Mesodermal cell (in vitro differentiated cells): ENCODE results near the gene CEP162.
"Not testable (repeated sequence)": the region's sequence is repeated elsewhere in the genome, so short reads cannot be mapped to it uniquely, and the experiment has no call there.

ENCODE experiments used
- H3K27ac ChIP-seq: 2 replicates; pipeline ENCODE4 v1.7.0; 2013; ENCODE audit warnings: mild to moderate bottlenecking, low read depth, low read length, moderate library complexity; ENCODE audit not compliant: severe bottlenecking
- H3K36me3 ChIP-seq: 2 replicates; pipeline ENCODE4 v1.7.1; 2013; ENCODE audit warnings: mild to moderate bottlenecking, low read length, moderate library complexity; ENCODE audit not compliant: control insufficient read depth, insufficient read depth
- H3K4me1 ChIP-seq: one replicate; pipeline ENCODE4 v1.7.1; 2013; ENCODE audit warnings: mild to moderate bottlenecking, low read length; ENCODE audit not compliant: insufficient read depth, control insufficient read depth, poor library complexity, severe bottlenecking
- H3K4me3 ChIP-seq: 2 replicates; pipeline ENCODE4 v1.7.0; 2013; ENCODE audit warnings: low read length, control low read depth, mild to moderate bottlenecking; ENCODE audit not compliant: insufficient read depth, poor library complexity, severe bottlenecking; ENCODE audit errors: extremely low read depth
- H3K9me3 ChIP-seq: 2 replicates; pipeline ENCODE4 v1.7.1; 2013; ENCODE audit warnings: mild to moderate bottlenecking, low read length, moderate library complexity; ENCODE audit not compliant: control insufficient read depth
- WGBS, 2 experiments: methylation state at CpG; one replicate each; pipeline ENCODE4 v1.1.5; 2013; ENCODE audit warnings: missing lambda C conversion rate in 2 of 2; ENCODE audit not compliant: insufficient coverage in 2 of 2; 5-methylcytosine and 5-hydroxymethylcytosine counted together

Gene CEP162

GRCh38 chr6:84093441-84094435, 133.7 kb downstream of the CEP162 start:
- no peaks in the 10 kb centered on the region for H3K9me3 ChIP-seq
- WGBS, 2 experiments: 85% methylated on average over 2 of the region's 4 CpGs; no CpG with 5 or more reads in 1 of the 2 experiments
- no peaks in the 10 kb centered on the region for H3K36me3 ChIP-seq
- H3K4me1 ChIP-seq: no peaks in the 10 kb centered on the region
- H3K4me3 ChIP-seq: no peak overlapping the region
- no peak overlapping the region for H3K27ac ChIP-seq

GRCh38 chr6:84089552-84089951, 137.9 kb downstream of the CEP162 start:
- Histone ChIP-seq H3K36me3 (no peaks in the 10 kb centered on the region), H3K27ac (no peak overlapping the region), H3K4me3 (no peak overlapping the region), H3K9me3 (no peaks in the 10 kb centered on the region), H3K4me1 (peaks cover 3% of the 10 kb centered on the region)
- 92 to 100% methylated on average over 1 to 2 of the region's 3 CpGs for WGBS, 2 experiments

GRCh38 chr6:84089081-84089480, 138.4 kb downstream of the CEP162 start:
- WGBS, 2 experiments: 77 to 87% methylated on average over 3 to 4 of the region's 4 CpGs
- H3K4me1 ChIP-seq: peaks cover 3% of the 10 kb centered on the region

GRCh38 chr6:84086545-84087429, 140.7 kb downstream of the CEP162 start:
- H3K27ac ChIP-seq: no peak overlapping the region
- no peak overlapping the region for H3K4me3 ChIP-seq
- WGBS, 2 experiments: 70 to 86% methylated on average over 3 to 6 of the region's 6 CpGs
- H3K9me3 ChIP-seq: no peaks in the 10 kb centered on the region
- no peaks in the 10 kb centered on the region for H3K36me3 ChIP-seq
- peaks cover 9% of the 10 kb centered on the region for H3K4me1 ChIP-seq

More at GRCh38 chr6:84089081-84089480, 138.4 kb downstream of the CEP162 start:
- no peaks in the 10 kb centered on the region for H3K36me3 ChIP-seq
- H3K4me3 ChIP-seq: no peak overlapping the region
- no peak overlapping the region for H3K27ac ChIP-seq
- no peaks in the 10 kb centered on the region for H3K9me3 ChIP-seq

GRCh38 chr6:84086056-84086455, 141.4 kb downstream of the CEP162 start:
- H3K4me3 ChIP-seq: no peak overlapping the region
- no peak overlapping the region for H3K27ac ChIP-seq
- no peaks in the 10 kb centered on the region for H3K9me3 ChIP-seq
- H3K4me1 ChIP-seq: peaks cover 9% of the 10 kb centered on the region
- H3K36me3 ChIP-seq: no peaks in the 10 kb centered on the region
- WGBS, 2 experiments: no CpG with 5 or more reads among the region's 1 CpG

GRCh38 chr6:84084705-84085104, 142.7 kb downstream of the CEP162 start:
- H3K27ac ChIP-seq, H3K4me1 ChIP-seq, H3K9me3 ChIP-seq, H3K36me3 ChIP-seq, H3K4me3 ChIP-seq: not testable (repeated sequence)

GRCh38 chr6:84082689-84083265, 144.7 kb downstream of the CEP162 start:
- H3K4me3 ChIP-seq: no peak overlapping the region
- H3K27ac ChIP-seq: peak overlapping the region; percentile 74
- H3K9me3 ChIP-seq: no peaks in the 10 kb centered on the region
- 65 to 70% methylated on average over 11 of the region's 11 CpGs for WGBS, 2 experiments
- H3K36me3 ChIP-seq: no peaks in the 10 kb centered on the region
- peaks cover 9% of the 10 kb centered on the region for H3K4me1 ChIP-seq

GRCh38 chr6:84081222-84081621, 146.2 kb downstream of the CEP162 start:
- Histone ChIP-seq H3K4me3 (no peak overlapping the region), H3K9me3 (no peaks in the 10 kb centered on the region), H3K4me1 (peaks cover 5% of the 10 kb centered on the region), H3K27ac (no peak overlapping the region), H3K36me3 (no peaks in the 10 kb centered on the region)
- WGBS, 2 experiments: 86 to 100% methylated on average over 1 of the region's 2 CpGs

- no peaks in the 10 kb centered on the region for H3K9me3 ChIP-seq
- H3K4me3 ChIP-seq: no peak overlapping the region
- H3K36me3 ChIP-seq: no peaks in the 10 kb centered on the region
- H3K4me1 ChIP-seq: peaks cover 5% of the 10 kb centered on the region
- 40% methylated on average over 1 of the region's 1 CpG; no CpG with 5 or more reads in 1 of the 2 experiments for WGBS, 2 experiments
- no peak overlapping the region for H3K27ac ChIP-seq
Measured at GRCh38 chr6:84078335-84078734, 149.1 kb downstream of the CEP162 start.

GRCh38 chr6:84077645-84078044, 149.8 kb downstream of the CEP162 start:
- H3K4me3 ChIP-seq: no peak overlapping the region
- H3K27ac ChIP-seq: no peak overlapping the region
- H3K36me3 ChIP-seq: no peaks in the 10 kb centered on the region
- 100% methylated on average over 1 of the region's 2 CpGs for WGBS, 2 experiments
- H3K9me3 ChIP-seq: no peaks in the 10 kb centered on the region
- H3K4me1 ChIP-seq: no peaks in the 10 kb centered on the region
